ENCODE measurements around the gene RAD9A. TPM values are rescaled to one million over a fixed set of nuclear protein-coding genes. Genes with fewer than 3 reads are reported as not detected.

Gene RAD9A
- total and polyA plus RNA-seq, 2 of the 4 experiments (the other 2 are of a cell fraction) = 2.0 to 10.3 TPM

DNA sequence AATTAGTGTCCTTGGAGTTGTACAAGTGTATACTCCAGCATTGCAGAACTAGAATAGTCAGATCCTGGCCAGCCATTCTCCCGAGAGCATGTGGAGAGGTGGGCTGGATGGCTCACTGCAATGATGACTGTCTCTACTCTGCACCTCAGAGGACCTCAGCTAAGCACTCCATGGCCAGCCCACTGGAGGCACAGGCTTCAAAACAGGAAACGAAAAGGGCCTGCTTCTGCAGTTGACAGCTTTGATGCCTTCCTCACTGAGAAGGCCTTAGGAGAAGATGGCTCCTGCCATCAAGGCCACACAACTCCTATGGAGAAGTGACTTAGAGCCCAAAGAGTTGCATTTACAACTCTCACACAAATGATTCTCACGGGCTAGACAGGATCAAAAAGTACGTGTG is 47.5 kb upstream of the RAD9A start:
- H3K14ac ChIP-seq (replicated peaks; ENCODE audit: low read depth, low read length) = no peak overlapping the region
- H3K4me2 ChIP-seq (ENCODE audit: low read depth, low read length) = no peak overlapping the region
- no peak overlapping the region for H2BK15ac ChIP-seq (ENCODE audit: low read depth, low read length)
- H2BK120ac ChIP-seq (ENCODE audit: low read depth, low read length) = no peak overlapping the region
- BruUV-seq (replicated peaks) = no TSS peak
- H3K56ac ChIP-seq (ENCODE audit: extremely low read depth, insufficient read depth, low read length) = no peak overlapping the region
- no peak overlapping the region for H2AK9ac ChIP-seq (replicated peaks; ENCODE audit: low read depth, low read length, poor library complexity)
- H3K4ac ChIP-seq (ENCODE audit: low read depth, low read length) = no peak overlapping the region
- ATAC-seq (ENCODE audit: low read depth) (no peak), DNase-seq (no peak)
- H2AFZ ChIP-seq (replicated peaks; ENCODE audit: low read length, poor library complexity) = no peak overlapping the region
- H2AK5ac ChIP-seq (ENCODE audit: low read depth, low read length) = no peak overlapping the region
- CTCF ChIA-PET = interaction anchor here (0.6 kb wide), 1 partner anchor 38 kb away, joined by 3 read pairs; no protein-coding TSS in a partner anchor
- no peaks in the 10 kb centered on the region for H3K36me3 ChIP-seq (ENCODE audit: control insufficient read depth, insufficient read depth, low read length)
- H3K9ac ChIP-seq (ENCODE audit: low read depth, low read length) = no peak overlapping the region
- no peak overlapping the region for H4K5ac ChIP-seq (ENCODE audit: low read depth, low read length)
- H3K4me1 ChIP-seq (ENCODE audit: control insufficient read depth, insufficient read depth, low read length) = peaks cover 2% of the 10 kb centered on the region
- no peaks in the 10 kb centered on the region for H3K27me3 ChIP-seq (ENCODE audit: control insufficient read depth, insufficient read depth, low read length)
- no peak overlapping the region for H4K91ac ChIP-seq (ENCODE audit: insufficient read depth, low read depth, low read length)
- no peak overlapping the region for H2BK20ac ChIP-seq (ENCODE audit: low read depth, low read length)
- no peak overlapping the region for H3K27ac ChIP-seq (ENCODE audit: insufficient read depth, low read length)
- H3K9me3 ChIP-seq (ENCODE audit: control insufficient read depth, insufficient read depth, low read length) = peaks cover 2% of the 10 kb centered on the region; the same call in 1 of the 2 replicates
- H4K20me1 ChIP-seq (ENCODE audit: insufficient read depth, low read length) = no peaks in the 10 kb centered on the region; the same call in 1 of the 2 replicates
- no peak overlapping the region for H3K4me3 ChIP-seq (ENCODE audit: insufficient read depth, low read depth, low read length)
- no peaks in the 10 kb centered on the region for H3K79me1 ChIP-seq (ENCODE audit: low read depth in 1 of 2, low read length in 2 of 2)
- in situ Hi-C loops (cut with MboI; ENCODE audit: low sequenced_read_pairs) = no loop called here
- dilution Hi-C loops (cut with HindIII; ENCODE audit: low sequenced_read_pairs, unreplicated experiment) = no loop called here
- no peak overlapping the region for H3K23ac ChIP-seq (ENCODE audit: low read depth, low read length)
- H3K9me1 ChIP-seq (ENCODE audit: insufficient read depth, low read length) = no peaks in the 10 kb centered on the region
- POLR2A ChIA-PET (ENCODE audit: unreplicated experiment) = interaction anchor here (0.6 kb wide), 1 partner anchor 10 kb away, joined by 5 read pairs; no protein-coding TSS in a partner anchor
- WGBS, 2 experiments (ENCODE audit: extremely low coverage in 2 of 2, insufficient read length in 1 of 2) = 80% methylated on average over 1 of the region's 4 CpGs; no CpG with 5 or more reads in 1 of the 2 experiments
- no peak overlapping the region for H3K18ac ChIP-seq (ENCODE audit: low read depth, low read length)
- no peak overlapping the region for H2BK5ac ChIP-seq (ENCODE audit: low read depth, low read length, poor library complexity, severe bottlenecking)
- TF ChIP-seq BHLHE40 (IDR thresholded peaks at IDR 0.05; ENCODE audit: low read depth, low read length) (no peak), RFX5 (IDR thresholded peaks at IDR 0.05; ENCODE audit: low read depth, low read length) (no peak), CEBPB (IDR thresholded peaks at IDR 0.05; ENCODE audit: low read depth, low read length) (no peak), MAFK (IDR thresholded peaks at IDR 0.05; ENCODE audit: low read depth, low read length) (no peak), MXI1 (IDR thresholded peaks at IDR 0.05; ENCODE audit: borderline replicate concordance, low read depth, low read length) (no peak), POLR2A (IDR thresholded peaks at IDR 0.05; ENCODE audit: low read depth, low read length) (no peak), RCOR1 (IDR thresholded peaks at IDR 0.05; ENCODE audit: insufficient replicate concordance, low read length) (no peak), NFE2L2 (IDR thresholded peaks at IDR 0.05; ENCODE audit: low read depth, low read length) (no peak), FOS (IDR thresholded peaks at IDR 0.05; ENCODE audit: low read depth, low read length) (no peak), RAD21 (IDR thresholded peaks at IDR 0.05; ENCODE audit: low read length) (no peak), SMC3 (IDR thresholded peaks at IDR 0.05; ENCODE audit: low read depth, low read length) (no peak), MAZ (IDR thresholded peaks at IDR 0.05; ENCODE audit: borderline replicate concordance, low read depth, low read length) (no peak), CHD1 (IDR thresholded peaks at IDR 0.05; ENCODE audit: low read depth, low read length) (no peak)
- TF ChIP-seq, protein P1, sequence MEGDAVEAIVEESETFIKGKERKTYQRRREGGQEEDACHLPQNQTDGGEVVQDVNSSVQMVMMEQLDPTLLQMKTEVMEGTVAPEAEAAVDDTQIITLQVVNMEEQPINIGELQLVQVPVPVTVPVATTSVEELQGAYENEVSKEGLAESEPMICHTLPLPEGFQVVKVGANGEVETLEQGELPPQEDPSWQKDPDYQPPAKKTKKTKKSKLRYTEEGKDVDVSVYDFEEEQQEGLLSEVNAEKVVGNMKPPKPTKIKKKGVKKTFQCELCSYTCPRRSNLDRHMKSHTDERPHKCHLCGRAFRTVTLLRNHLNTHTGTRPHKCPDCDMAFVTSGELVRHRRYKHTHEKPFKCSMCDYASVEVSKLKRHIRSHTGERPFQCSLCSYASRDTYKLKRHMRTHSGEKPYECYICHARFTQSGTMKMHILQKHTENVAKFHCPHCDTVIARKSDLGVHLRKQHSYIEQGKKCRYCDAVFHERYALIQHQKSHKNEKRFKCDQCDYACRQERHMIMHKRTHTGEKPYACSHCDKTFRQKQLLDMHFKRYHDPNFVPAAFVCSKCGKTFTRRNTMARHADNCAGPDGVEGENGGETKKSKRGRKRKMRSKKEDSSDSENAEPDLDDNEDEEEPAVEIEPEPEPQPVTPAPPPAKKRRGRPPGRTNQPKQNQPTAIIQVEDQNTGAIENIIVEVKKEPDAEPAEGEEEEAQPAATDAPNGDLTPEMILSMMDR (conservative IDR thresholded peaks at IDR 0.05; ENCODE audit: low read depth, low read length) = no peak
- TF ChIP-seq, protein P2, sequence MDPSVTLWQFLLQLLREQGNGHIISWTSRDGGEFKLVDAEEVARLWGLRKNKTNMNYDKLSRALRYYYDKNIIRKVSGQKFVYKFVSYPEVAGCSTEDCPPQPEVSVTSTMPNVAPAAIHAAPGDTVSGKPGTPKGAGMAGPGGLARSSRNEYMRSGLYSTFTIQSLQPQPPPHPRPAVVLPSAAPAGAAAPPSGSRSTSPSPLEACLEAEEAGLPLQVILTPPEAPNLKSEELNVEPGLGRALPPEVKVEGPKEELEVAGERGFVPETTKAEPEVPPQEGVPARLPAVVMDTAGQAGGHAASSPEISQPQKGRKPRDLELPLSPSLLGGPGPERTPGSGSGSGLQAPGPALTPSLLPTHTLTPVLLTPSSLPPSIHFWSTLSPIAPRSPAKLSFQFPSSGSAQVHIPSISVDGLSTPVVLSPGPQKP (IDR thresholded peaks at IDR 0.05; ENCODE audit: borderline replicate concordance, low read depth, low read length) = no peak
- TF ChIP-seq, protein P3, sequence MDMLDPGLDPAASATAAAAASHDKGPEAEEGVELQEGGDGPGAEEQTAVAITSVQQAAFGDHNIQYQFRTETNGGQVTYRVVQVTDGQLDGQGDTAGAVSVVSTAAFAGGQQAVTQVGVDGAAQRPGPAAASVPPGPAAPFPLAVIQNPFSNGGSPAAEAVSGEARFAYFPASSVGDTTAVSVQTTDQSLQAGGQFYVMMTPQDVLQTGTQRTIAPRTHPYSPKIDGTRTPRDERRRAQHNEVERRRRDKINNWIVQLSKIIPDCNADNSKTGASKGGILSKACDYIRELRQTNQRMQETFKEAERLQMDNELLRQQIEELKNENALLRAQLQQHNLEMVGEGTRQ (IDR thresholded peaks at IDR 0.05; ENCODE audit: low read depth, low read length) = no peak
- intact Hi-C loops (cut with micrococcal nuclease) = no loop called here
- H4K8ac ChIP-seq (ENCODE audit: low read depth in 2 of 2, low read length in 2 of 2) = no peak overlapping the region
